K562 (cell line): ENCODE results near the gene COPB2. TPM values are rescaled to one million over a fixed set of nuclear protein-coding genes. Genes with fewer than 3 reads are reported as not detected.

Experiments used
- ASH1L ChIP-seq: fragments of 450-650 bp; IDR thresholded peaks from 2 replicates; pipeline ENCODE4 v1.6.1; 2018; ENCODE audit warnings: borderline replicate concordance, mild to moderate bottlenecking, low read depth; ENCODE audit not compliant: partially characterized antibody
- EHMT2 ChIP-seq: fragments of 450-650 bp; IDR thresholded peaks from 2 replicates; pipeline ENCODE4 v1.6.1; 2018; ENCODE audit warnings: antibody characterized with exemption
- FOXA1 ChIP-seq: fragments of 450-650 bp; IDR thresholded peaks from 2 replicates; pipeline ENCODE4 v1.6.1; 2016; ENCODE audit warnings: mild to moderate bottlenecking, borderline replicate concordance
- GABPA ChIP-seq: fragments of 200-800 bp; sonication (Bioruptor generic); conservative IDR thresholded peaks from 2 replicates; pipeline ENCODE4 v1.6.1; 2016; ENCODE audit warnings: low read depth, missing genetic modification characterization, missing compliant biosample characterization
- IRF2 ChIP-seq: sonication (generic); formaldehyde crosslinking; IDR thresholded peaks from 2 replicates; pipeline ENCODE4 v1.8.1; 2022; ENCODE audit warnings: mild to moderate bottlenecking, missing genetic modification reagents
- MAFK ChIP-seq: IDR thresholded peaks from 2 replicates; pipeline ENCODE4 v1.6.1; 2011; ENCODE audit warnings: low read length, improper control_type of control experiment
- MECOM ChIP-seq: fragments of 250-450 bp; sonication (Bioruptor Pico); IDR thresholded peaks from 2 replicates; pipeline ENCODE4 v1.8.0; 2022; ENCODE audit warnings: inconsistent platforms
- NFATC3 ChIP-seq: fragments of 450-650 bp; IDR thresholded peaks from 2 replicates; pipeline ENCODE4 v1.6.1; 2017; ENCODE audit warnings: mild to moderate bottlenecking
- SREBF2 ChIP-seq: sonication (generic); formaldehyde crosslinking; IDR thresholded peaks from 2 replicates; pipeline ENCODE4 v1.4.0; 2020; ENCODE audit warnings: mild to moderate bottlenecking, missing genetic modification reagents
- ZBTB8A ChIP-seq: fragments of 450-650 bp; IDR thresholded peaks from 2 replicates; pipeline ENCODE4 v1.6.1; 2018; ENCODE audit warnings: mild to moderate bottlenecking, moderate library complexity; ENCODE audit not compliant: partially characterized antibody
- ZKSCAN3 ChIP-seq: fragments of 250-450 bp; sonication (Bioruptor Pico); IDR thresholded peaks from 2 replicates; pipeline ENCODE4 v1.4.0; 2020
- ZNF124 ChIP-seq: sonication (generic); formaldehyde crosslinking; IDR thresholded peaks from 2 replicates; pipeline ENCODE4 v1.8.1; 2022; ENCODE audit warnings: missing genetic modification reagents
- polyA plus RNA-seq, 8 experiments: library from polyadenylated mRNA; depleted of rRNA in 4 of 8; stranded (reverse) in 5 of 8; unstranded in 3 of 8; fragments of >200 nt; fragmentation: Nextera tagmentation in 2 of 8; fragmentation: Illumina TruSeq in 1 of 8; extraction: Ambion mirVana in 2 of 8; extraction: Trizol in 1 of 8; gene quantifications; 2 replicates each; pipeline versions ENCODE4 v1.2.1 to v1.2.3, GENCODE V29; 2011 to 2014; ENCODE audit warnings: inconsistent platforms in 1 of 8, missing spikeins in 1 of 8
- total RNA-seq, 7 experiments: library from RNA; depleted of rRNA in 6 of 7; stranded (reverse); fragments of >200 nt in 6 of 7; fragmentation: Illumina TruSeq in 2 of 7; extraction: Trizol in 2 of 7; gene quantifications; 2 replicates each; pipeline versions ENCODE4 v1.2.1 to v1.2.3, GENCODE V29; 2011 to 2021; ENCODE audit warnings: low replicate concordance in 1 of 7
- TF ChIP-seq, protein P1 (sequence below): sonication (generic); formaldehyde crosslinking; IDR thresholded peaks from 2 replicates; pipeline ENCODE4 v1.8.0; 2023; ENCODE audit warnings: missing genetic modification reagents, mild to moderate bottlenecking, borderline replicate concordance
- TF ChIP-seq, protein P2 (sequence below): sonication (generic); formaldehyde crosslinking; IDR thresholded peaks from 2 replicates; pipeline ENCODE4 v1.8.0; 2022; ENCODE audit warnings: mild to moderate bottlenecking, missing genetic modification reagents
- TF ChIP-seq, protein P3 (sequence below): fragments of 250-450 bp; sonication (Bioruptor Pico); IDR thresholded peaks from 2 replicates; pipeline ENCODE4 v1.5.0; 2021; ENCODE audit warnings: mild to moderate bottlenecking, borderline replicate concordance

COPB2 gene
- total and polyA plus RNA-seq, 9 of the 15 experiments (the other 6 are each of a cell fraction or from before 2014, with no cell fraction given): 64.3 to 189 (median 130) TPM

DNA sequence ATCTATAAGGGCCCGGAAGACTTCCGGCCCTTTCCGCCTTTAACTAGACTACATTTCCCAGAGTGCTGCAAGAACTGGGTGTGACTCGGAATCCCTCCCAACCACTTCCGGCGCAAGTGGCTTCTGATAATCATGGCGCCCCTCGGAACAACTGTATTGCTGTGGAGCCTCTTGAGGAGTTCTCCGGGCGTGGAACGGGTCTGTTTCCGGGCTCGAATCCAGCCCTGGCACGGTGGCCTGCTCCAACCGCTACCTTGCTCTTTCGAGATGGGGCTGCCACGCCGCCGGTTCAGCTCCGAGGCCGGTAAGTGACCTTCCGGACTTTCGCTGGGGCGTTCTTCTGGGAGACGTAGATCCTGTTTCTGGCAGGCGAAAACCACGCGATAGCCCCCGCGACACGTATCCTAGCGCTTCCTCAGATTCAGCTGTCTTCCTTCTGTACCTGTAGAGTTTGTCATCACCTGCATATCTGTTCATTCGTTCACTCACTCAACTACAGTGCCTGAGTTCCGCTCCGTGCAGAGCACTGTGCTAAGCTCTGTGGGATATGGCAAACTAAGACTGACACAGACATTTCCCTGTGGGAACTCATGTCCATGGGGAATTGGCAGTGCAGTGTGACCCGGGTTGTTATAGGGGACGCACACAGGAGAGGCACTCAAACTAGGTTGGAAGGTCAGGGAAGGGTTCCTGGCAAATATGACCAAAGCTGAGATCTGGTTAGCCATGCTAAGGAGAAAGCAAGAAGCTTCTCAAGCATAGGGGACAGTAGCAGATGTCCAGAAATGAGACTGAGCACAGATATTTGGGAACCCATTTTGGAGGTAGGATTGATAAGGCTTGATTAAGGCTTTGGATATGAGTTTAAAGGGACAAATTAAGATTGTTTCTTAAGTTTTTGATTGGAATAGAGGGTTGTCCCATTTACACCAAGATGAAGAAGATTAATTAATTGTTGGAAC is 45.3 kb downstream of the COPB2 start, which contains the start of gene MRPS22 (continued):
- TF ChIP-seq, protein P1, sequence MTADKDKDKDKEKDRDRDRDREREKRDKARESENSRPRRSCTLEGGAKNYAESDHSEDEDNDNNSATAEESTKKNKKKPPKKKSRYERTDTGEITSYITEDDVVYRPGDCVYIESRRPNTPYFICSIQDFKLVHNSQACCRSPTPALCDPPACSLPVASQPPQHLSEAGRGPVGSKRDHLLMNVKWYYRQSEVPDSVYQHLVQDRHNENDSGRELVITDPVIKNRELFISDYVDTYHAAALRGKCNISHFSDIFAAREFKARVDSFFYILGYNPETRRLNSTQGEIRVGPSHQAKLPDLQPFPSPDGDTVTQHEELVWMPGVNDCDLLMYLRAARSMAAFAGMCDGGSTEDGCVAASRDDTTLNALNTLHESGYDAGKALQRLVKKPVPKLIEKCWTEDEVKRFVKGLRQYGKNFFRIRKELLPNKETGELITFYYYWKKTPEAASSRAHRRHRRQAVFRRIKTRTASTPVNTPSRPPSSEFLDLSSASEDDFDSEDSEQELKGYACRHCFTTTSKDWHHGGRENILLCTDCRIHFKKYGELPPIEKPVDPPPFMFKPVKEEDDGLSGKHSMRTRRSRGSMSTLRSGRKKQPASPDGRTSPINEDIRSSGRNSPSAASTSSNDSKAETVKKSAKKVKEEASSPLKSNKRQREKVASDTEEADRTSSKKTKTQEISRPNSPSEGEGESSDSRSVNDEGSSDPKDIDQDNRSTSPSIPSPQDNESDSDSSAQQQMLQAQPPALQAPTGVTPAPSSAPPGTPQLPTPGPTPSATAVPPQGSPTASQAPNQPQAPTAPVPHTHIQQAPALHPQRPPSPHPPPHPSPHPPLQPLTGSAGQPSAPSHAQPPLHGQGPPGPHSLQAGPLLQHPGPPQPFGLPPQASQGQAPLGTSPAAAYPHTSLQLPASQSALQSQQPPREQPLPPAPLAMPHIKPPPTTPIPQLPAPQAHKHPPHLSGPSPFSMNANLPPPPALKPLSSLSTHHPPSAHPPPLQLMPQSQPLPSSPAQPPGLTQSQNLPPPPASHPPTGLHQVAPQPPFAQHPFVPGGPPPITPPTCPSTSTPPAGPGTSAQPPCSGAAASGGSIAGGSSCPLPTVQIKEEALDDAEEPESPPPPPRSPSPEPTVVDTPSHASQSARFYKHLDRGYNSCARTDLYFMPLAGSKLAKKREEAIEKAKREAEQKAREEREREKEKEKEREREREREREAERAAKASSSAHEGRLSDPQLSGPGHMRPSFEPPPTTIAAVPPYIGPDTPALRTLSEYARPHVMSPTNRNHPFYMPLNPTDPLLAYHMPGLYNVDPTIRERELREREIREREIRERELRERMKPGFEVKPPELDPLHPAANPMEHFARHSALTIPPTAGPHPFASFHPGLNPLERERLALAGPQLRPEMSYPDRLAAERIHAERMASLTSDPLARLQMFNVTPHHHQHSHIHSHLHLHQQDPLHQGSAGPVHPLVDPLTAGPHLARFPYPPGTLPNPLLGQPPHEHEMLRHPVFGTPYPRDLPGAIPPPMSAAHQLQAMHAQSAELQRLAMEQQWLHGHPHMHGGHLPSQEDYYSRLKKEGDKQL (CRISPR knock-in tag): no peak
- TF ChIP-seq ZKSCAN3 (CRISPR knock-in tag) (no peak), ASH1L (no peak), GABPA (peak; percentile 98), SREBF2 (CRISPR knock-in tag) (no peak), EHMT2 (no peak), NFATC3 (no peak), FOXA1 (no peak), ZNF124 (CRISPR knock-in tag) (no peak), IRF2 (CRISPR knock-in tag) (no peak), MECOM (CRISPR knock-in tag) (no peak), MAFK (no peak), ZBTB8A (no peak)
- TF ChIP-seq, protein P2, sequence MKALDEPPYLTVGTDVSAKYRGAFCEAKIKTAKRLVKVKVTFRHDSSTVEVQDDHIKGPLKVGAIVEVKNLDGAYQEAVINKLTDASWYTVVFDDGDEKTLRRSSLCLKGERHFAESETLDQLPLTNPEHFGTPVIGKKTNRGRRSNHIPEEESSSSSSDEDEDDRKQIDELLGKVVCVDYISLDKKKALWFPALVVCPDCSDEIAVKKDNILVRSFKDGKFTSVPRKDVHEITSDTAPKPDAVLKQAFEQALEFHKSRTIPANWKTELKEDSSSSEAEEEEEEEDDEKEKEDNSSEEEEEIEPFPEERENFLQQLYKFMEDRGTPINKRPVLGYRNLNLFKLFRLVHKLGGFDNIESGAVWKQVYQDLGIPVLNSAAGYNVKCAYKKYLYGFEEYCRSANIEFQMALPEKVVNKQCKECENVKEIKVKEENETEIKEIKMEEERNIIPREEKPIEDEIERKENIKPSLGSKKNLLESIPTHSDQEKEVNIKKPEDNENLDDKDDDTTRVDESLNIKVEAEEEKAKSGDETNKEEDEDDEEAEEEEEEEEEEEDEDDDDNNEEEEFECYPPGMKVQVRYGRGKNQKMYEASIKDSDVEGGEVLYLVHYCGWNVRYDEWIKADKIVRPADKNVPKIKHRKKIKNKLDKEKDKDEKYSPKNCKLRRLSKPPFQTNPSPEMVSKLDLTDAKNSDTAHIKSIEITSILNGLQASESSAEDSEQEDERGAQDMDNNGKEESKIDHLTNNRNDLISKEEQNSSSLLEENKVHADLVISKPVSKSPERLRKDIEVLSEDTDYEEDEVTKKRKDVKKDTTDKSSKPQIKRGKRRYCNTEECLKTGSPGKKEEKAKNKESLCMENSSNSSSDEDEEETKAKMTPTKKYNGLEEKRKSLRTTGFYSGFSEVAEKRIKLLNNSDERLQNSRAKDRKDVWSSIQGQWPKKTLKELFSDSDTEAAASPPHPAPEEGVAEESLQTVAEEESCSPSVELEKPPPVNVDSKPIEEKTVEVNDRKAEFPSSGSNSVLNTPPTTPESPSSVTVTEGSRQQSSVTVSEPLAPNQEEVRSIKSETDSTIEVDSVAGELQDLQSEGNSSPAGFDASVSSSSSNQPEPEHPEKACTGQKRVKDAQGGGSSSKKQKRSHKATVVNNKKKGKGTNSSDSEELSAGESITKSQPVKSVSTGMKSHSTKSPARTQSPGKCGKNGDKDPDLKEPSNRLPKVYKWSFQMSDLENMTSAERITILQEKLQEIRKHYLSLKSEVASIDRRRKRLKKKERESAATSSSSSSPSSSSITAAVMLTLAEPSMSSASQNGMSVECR (CRISPR knock-in tag): peak; percentile 70; the same call in 1 of the 2 replicates
- TF ChIP-seq, protein P3, sequence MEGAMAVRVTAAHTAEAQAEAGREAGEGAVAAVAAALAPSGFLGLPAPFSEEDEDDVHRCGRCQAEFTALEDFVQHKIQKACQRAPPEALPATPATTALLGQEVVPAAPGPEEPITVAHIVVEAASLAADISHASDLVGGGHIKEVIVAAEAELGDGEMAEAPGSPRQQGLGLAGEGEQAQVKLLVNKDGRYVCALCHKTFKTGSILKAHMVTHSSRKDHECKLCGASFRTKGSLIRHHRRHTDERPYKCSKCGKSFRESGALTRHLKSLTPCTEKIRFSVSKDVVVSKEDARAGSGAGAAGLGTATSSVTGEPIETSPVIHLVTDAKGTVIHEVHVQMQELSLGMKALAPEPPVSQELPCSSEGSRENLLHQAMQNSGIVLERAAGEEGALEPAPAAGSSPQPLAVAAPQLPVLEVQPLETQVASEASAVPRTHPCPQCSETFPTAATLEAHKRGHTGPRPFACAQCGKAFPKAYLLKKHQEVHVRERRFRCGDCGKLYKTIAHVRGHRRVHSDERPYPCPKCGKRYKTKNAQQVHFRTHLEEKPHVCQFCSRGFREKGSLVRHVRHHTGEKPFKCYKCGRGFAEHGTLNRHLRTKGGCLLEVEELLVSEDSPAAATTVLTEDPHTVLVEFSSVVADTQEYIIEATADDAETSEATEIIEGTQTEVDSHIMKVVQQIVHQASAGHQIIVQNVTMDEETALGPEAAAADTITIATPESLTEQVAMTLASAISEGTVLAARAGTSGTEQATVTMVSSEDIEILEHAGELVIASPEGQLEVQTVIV (CRISPR knock-in tag): no peak
